Stimulated activated CD8-positive, alpha-beta memory T cell treated with anti-CD3 and anti-CD28 coated beads, Interleukin-12 subunit alpha, Interleukin-12 subunit beta, amount 100 ng/mL, for 24 hours (primary cell): Measurements from ENCODE around the gene ACTR2.
"Not testable (repeated sequence)": the region's sequence is repeated elsewhere in the genome, so short reads cannot be mapped to it uniquely, and the experiment has no call there.

Experiments
- DNase-seq: peaks from one replicate; pipeline ENCODE4 v3.0.0-alpha.2; 2020; ENCODE audit errors: extremely low read depth

ACTR2 gene

GRCh38 chr2:65313126-65313953, 85.7 kb downstream of the ACTR2 start:
- no peak for DNase-seq

- DNase-seq = no peak
Observed at GRCh38 chr2:65313954-65314256, 86.3 kb downstream of the ACTR2 start.

- no peak for DNase-seq
Observed at GRCh38 chr2:65314801-65315441, 87.3 kb downstream of the ACTR2 start.

- no peak for DNase-seq
Observed at GRCh38 chr2:65316072-65316471, 88.4 kb downstream of the ACTR2 start.

GRCh38 chr2:65317351-65317750, 89.7 kb downstream of the ACTR2 start:
- DNase-seq = not testable (repeated sequence)

GRCh38 chr2:65317841-65318240, 90.2 kb downstream of the ACTR2 start:
- no peak for DNase-seq

GRCh38 chr2:65319072-65319673, 91.5 kb downstream of the ACTR2 start:
- DNase-seq = no peak

GRCh38 chr2:65319674-65320041, 92.0 kb downstream of the ACTR2 start:
- DNase-seq = no peak

GRCh38 chr2:65320042-65320725, 92.6 kb downstream of the ACTR2 start:
- no peak for DNase-seq
